Measurements from ENCODE around the gene C4orf36.

DNA sequence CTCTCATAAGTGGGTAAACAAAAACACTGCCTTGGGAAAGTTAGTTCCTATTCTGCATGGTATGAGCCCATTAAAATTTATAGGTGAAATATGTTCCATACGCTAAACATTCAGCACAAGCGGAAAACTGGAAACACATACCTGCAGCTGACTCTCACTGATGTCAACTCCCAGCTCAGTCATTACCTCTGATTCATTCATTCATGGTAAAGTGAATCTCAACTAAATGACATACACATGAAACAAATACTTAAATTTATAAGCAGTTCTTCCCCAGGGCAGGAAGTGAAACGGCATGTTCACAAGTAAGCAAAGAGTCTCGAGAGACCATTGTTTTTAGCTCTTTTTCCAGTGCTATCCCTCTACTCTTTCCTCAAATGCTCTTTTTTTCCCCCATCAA, 44.7 kb downstream of the C4orf36 start:
- no peak for TF ChIP-seq POLR2AphosphoS5 (IDR thresholded peaks at IDR 0.05; ENCODE audit: low read depth, low read length)
- TF ChIP-seq POLR2A (IDR thresholded peaks at IDR 0.05; ENCODE audit: control extremely low read depth in 1 of 2, low read depth in 2 of 2, low read length in 2 of 2) = no peak
- TF ChIP-seq RNF2 (IDR thresholded peaks at IDR 0.05; ENCODE audit: borderline replicate concordance, low read depth, low read length, missing control alignments, poor library complexity, severe bottlenecking) = no peak
- TF ChIP-seq EZH2 (IDR thresholded peaks at IDR 0.05; ENCODE audit: low read depth, low read length, severe bottlenecking) = no peak
- TF ChIP-seq, protein P1, sequence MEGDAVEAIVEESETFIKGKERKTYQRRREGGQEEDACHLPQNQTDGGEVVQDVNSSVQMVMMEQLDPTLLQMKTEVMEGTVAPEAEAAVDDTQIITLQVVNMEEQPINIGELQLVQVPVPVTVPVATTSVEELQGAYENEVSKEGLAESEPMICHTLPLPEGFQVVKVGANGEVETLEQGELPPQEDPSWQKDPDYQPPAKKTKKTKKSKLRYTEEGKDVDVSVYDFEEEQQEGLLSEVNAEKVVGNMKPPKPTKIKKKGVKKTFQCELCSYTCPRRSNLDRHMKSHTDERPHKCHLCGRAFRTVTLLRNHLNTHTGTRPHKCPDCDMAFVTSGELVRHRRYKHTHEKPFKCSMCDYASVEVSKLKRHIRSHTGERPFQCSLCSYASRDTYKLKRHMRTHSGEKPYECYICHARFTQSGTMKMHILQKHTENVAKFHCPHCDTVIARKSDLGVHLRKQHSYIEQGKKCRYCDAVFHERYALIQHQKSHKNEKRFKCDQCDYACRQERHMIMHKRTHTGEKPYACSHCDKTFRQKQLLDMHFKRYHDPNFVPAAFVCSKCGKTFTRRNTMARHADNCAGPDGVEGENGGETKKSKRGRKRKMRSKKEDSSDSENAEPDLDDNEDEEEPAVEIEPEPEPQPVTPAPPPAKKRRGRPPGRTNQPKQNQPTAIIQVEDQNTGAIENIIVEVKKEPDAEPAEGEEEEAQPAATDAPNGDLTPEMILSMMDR (IDR thresholded peaks at IDR 0.05; ENCODE audit: control extremely low read depth in 1 of 3, insufficient read depth in 1 of 3, low read depth in 1 of 3, low read length in 3 of 3) = no peak
- no peak for TF ChIP-seq SIN3A (conservative IDR thresholded peaks at IDR 0.05 in 1 of 2, IDR thresholded peaks at IDR 0.05 in 1 of 2; ENCODE audit: low read depth in 1 of 2, low read length in 2 of 2)
- TF ChIP-seq RBBP5 (IDR thresholded peaks at IDR 0.05; ENCODE audit: borderline replicate concordance, low read depth, low read length) = no peak
- TF ChIP-seq JUND (IDR thresholded peaks at IDR 0.05; ENCODE audit: low read length) = no peak
- no peak for TF ChIP-seq GABPA (IDR thresholded peaks at IDR 0.05; ENCODE audit: borderline replicate concordance, insufficient read depth, low read length)

All from H1 (cell line).